Activated B cell treated with CpG ODN at 0.5 μM for 24 hours (primary cell): ENCODE data around the gene FOSL1. TPM values are rescaled to one million over a fixed set of nuclear protein-coding genes. Genes with fewer than 3 reads are reported as not detected.
A peak's percentile ranks its signal among the peaks of the same experiment; 100 is the strongest.

ENCODE experiments used
- ATAC-seq: fragments of 200-7000 bp; cut with Tn5 transposase; one replicate; pipeline ENCODE4 v1.10.0; 2021; ENCODE audit warnings: low read depth, mild to moderate bottlenecking, moderate library complexity
- CTCF ChIA-PET: fragments of 350-600 bp; sonication (Branson Sonifier 250); formaldehyde crosslinking; loops from one replicate; lab custom pipeline; 2021; ENCODE audit warnings: antibody characterized with exemption; lab: Charles Lee
- POLR2A ChIA-PET: fragments of 350-600 bp; sonication (Branson Sonifier 250); formaldehyde crosslinking; loops from one replicate; lab custom pipeline; 2021; ENCODE audit warnings: antibody characterized with exemption; lab: Charles Lee
- DNase-seq: peaks from one replicate; pipeline ENCODE4 v3.0.0; 2022
- H3K27ac Mint-ChIP-seq: one replicate; pipeline ENCODE4 v1.8.0; 2020; ENCODE audit warnings: mixed read lengths
- H3K27me3 Mint-ChIP-seq: one replicate; pipeline ENCODE4 v1.8.0; 2021; ENCODE audit warnings: mixed read lengths
- H3K36me3 Mint-ChIP-seq: one replicate; pipeline ENCODE4 v1.8.0; 2021; ENCODE audit warnings: low read depth, mixed read lengths
- H3K4me1 Mint-ChIP-seq: one replicate; pipeline ENCODE4 v1.8.0; 2021; ENCODE audit warnings: mixed read lengths
- H3K4me3 Mint-ChIP-seq: one replicate; pipeline ENCODE4 v1.8.0; 2020; ENCODE audit warnings: mild to moderate bottlenecking, mixed read lengths
- H3K9me3 Mint-ChIP-seq: one replicate; pipeline ENCODE4 v1.8.0; 2020; ENCODE audit warnings: mixed read lengths
- CTCF ChIP-seq: fragments of 200-600 bp; IDR thresholded peaks from one replicate; pipeline ENCODE4 v1.8.0; 2022; ENCODE audit warnings: antibody characterized with exemption, mild to moderate bottlenecking
- intact Hi-C: fragments of 100-400 bp; cut with micrococcal nuclease; formaldehyde crosslinking; loops from one replicate; pipeline ENCODE4 v1.15.1; 2024
- total RNA-seq: library from RNA; stranded (reverse); gene quantifications from 2 replicates; pipeline ENCODE4 v1.2.3, GENCODE V29; 2022

FOSL1 gene
- total RNA-seq, 1 donor from 2014 or later = 1.4 TPM

DNA sequence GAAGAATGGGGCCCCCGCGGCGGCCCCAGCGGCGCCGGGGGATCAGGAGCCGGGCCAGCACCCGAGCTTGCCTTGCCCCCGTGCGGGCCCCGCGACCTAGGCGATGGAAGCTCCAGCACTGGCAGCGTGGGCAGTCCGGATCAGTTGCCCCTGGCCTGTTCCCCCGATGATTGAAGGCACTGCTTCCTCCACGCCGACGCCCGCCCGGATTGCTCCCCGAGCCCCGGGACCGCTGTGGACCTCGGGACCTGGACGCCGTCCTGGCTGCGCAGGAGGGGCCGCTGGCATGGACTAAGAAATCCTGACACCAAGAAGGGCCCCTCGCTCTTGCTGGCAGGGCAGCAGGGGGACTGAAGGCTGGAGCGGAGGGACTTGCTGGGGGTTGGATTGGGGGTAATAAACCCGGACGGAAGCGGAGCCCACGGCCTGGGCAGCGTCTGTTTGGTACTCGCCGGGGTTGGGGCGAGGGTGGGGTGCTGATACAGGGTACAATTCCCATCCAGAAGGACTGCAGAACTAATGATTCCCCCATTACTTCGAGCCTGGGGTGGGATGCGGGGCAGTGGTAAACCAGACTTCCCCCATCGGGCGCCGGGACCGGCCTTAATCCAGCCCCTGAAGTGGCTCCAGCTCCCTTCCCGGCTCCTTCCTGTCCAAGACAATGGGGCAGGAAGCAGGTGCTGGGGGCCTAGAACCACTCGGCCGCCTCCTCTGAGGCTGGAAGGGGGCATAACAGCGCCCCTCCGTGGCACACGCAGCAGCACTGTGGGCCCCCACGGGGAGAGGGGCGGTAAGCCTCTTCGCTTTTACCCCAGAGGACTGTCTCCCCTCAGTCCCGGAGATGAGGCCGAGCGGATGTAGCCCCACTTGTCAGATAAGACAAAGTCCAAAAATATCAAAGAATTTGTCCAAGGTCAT is 8.7 kb downstream of the FOSL1 start:
- intact Hi-C loops = loop anchor here (2.0 kb wide), 1 partner anchor 179 kb away; the partner anchor contains the start of gene KAT5
- Mint-ChIP-seq H3K4me1 (peaks cover 71% of the 10 kb centered on the region), H3K27ac (peak overlapping the region; percentile 86), H3K4me3 (peak overlapping the region; percentile 79), H3K36me3 (peaks cover 10% of the 10 kb centered on the region), H3K9me3 (no peaks in the 10 kb centered on the region), H3K27me3 (no peaks in the 10 kb centered on the region)
- POLR2A ChIA-PET = interaction anchor here (0.6 to 11.8 kb wide), 37 partner anchors 7 to 756 kb away, joined by 3 to 340 read pairs (median 7); partner anchors contain the start of genes BANF1, C11orf68, CFL1 and CST6
- TF ChIP-seq CTCF = no peak
- no peak for ATAC-seq
- no peak for DNase-seq
- CTCF ChIA-PET = interaction anchor here (0.5 to 4.2 kb wide), 19 partner anchors 9 to 225 kb away, joined by 3 to 63 read pairs (median 3); partner anchors contain the start of genes C11orf68, CFL1, FOSL1 and KAT5

DNA sequence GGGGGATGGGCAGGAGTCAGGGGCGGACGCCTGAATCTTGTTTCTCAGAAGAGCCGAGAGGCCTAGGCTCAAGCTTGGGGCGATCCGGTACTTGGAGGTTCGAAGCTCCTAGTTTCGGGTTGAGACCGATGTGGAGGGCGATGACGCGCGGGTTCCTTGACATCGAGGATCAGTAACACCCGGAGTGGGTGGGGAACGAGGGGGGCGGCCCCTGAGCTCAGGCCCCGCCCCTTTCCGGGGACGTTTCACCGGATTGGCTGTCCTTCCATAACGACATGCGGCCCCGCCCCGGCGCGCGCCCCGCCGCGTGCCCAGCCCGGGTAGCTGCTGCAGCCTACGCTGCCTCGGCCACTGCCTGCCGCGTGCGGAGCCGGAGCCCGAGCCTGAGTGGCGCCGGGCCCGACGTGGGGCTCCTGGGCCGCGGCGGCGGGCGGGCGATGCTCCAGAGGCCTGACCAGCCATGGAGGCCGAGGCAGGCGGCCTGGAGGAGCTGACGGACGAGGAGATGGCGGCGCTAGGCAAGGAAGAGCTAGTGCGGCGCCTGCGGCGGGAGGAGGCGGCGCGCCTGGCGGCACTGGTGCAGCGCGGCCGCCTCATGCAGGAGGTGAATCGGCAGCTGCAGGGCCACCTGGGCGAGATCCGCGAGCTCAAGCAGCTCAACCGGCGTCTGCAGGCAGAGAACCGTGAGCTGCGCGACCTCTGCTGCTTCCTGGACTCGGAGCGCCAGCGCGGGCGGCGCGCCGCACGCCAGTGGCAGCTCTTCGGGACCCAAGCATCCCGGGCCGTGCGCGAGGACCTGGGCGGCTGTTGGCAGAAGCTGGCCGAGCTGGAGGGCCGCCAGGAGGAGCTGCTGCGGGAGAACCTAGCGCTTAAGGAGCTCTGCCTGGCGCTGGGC is 9.6 kb downstream of the FOSL1 start, which contains the start of gene CCDC85B:
TSS of gene CCDC85B (plus strand) at position 350 of the 895 bp plus-strand sequence. CDS start at position 461, 111 bp downstream.
- DNase-seq (peak; percentile 99), ATAC-seq (peak; percentile 66)
- Mint-ChIP-seq H3K4me1 (peaks cover 69% of the 10 kb centered on the region), H3K4me3 (peak within 1 kb of the TSS; percentile 98), H3K27me3 (no peaks in the 10 kb centered on the region), H3K36me3 (peaks cover 17% of the 10 kb centered on the region), H3K27ac (peak within 1 kb of the TSS; percentile 95), H3K9me3 (no peaks in the 10 kb centered on the region)
- ChIA-PET POLR2A (interaction anchor here (0.6 to 11.8 kb wide), 40 partner anchors 8 to 1017 kb away, joined by 3 to 340 read pairs (median 6); partner anchors contain the start of genes BANF1, C11orf68, CFL1 and CST6), CTCF (interaction anchor here (0.5 to 4.2 kb wide), 26 partner anchors 8 to 227 kb away, joined by 3 to 63 read pairs (median 4); partner anchors contain the start of genes AP5B1, C11orf68, CFL1 and FOSL1)
- no peak for TF ChIP-seq CTCF
- intact Hi-C loops = loop anchor here (1.0 to 2.0 kb wide), 3 partner anchors 10 to 178 kb away; partner anchors contain the start of genes C11orf68, DRAP1, FOSL1 and KAT5

- Mint-ChIP-seq H3K9me3 (no peaks in the 10 kb centered on the region), H3K36me3 (peaks cover 38% of the 10 kb centered on the region), H3K4me1 (peaks cover 70% of the 10 kb centered on the region), H3K27ac (peak within 1 kb of the TSS; percentile 95), H3K4me3 (peak within 1 kb of the TSS; percentile 98), H3K27me3 (no peaks in the 10 kb centered on the region)
- intact Hi-C loops = loop anchor here (1.0 to 10.0 kb wide), 7 partner anchors 15 to 381 kb away; partner anchors contain the start of genes AP5B1, EFEMP2, MUS81 and RAB1B
- ChIA-PET POLR2A (interaction anchor here (0.6 to 11.8 kb wide), 46 partner anchors 8 to 1572 kb away, joined by 3 to 340 read pairs (median 5); partner anchors contain the start of genes BANF1, C11orf68, CFL1 and DRAP1), CTCF (interaction anchor here (0.7 to 4.2 kb wide), 19 partner anchors 8 to 176 kb away, joined by 3 to 63 read pairs (median 3); partner anchors contain the start of genes BANF1, C11orf68, CFL1 and FOSL1)
- ATAC-seq = peak; percentile 63
- peak; percentile 23 for TF ChIP-seq CTCF
- peak; percentile 91 for DNase-seq
Observed at GRCh38 chr11:65888163-65888814, 11.9 kb downstream of the FOSL1 start, which contains the start of gene FIBP. TSS of gene FIBP (minus strand) at chr11:65888471. CDS start at chr11:65888418, 53 bp downstream.

DNA sequence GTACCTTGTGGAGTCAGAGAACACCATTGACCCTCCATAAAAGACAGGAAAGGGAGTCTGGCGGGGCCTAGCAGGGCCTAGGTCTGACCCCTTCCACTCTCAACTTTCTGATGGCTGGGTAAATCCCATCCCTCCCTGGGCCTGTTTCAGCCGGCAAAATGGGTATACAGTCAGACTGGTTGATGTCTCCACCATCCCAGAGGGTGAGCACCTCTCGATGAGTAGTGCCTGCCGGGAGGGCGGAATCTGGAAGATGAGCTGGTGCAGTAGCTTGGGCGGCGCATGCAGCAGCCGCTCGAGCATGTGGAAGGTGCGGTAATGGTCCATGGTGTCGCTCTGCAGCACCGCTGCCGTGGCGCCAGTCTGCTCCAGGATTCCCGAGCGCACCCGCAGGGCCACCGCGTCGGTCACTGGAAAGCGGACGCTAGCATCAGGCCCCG is 12.4 kb downstream of the FOSL1 start:
- peaks cover 65% of the 10 kb centered on the region for H3K4me1 Mint-ChIP-seq
- H3K27ac Mint-ChIP-seq = peak overlapping the region; percentile 95
- no peak for TF ChIP-seq CTCF
- peaks cover 42% of the 10 kb centered on the region for H3K36me3 Mint-ChIP-seq
- H3K27me3 Mint-ChIP-seq = no peaks in the 10 kb centered on the region
- DNase-seq (no peak), ATAC-seq (no peak)
- H3K4me3 Mint-ChIP-seq = peak overlapping the region; percentile 98
- no peaks in the 10 kb centered on the region for H3K9me3 Mint-ChIP-seq
- ChIA-PET CTCF (interaction anchor here (0.7 to 4.2 kb wide), 17 partner anchors 9 to 176 kb away, joined by 3 to 63 read pairs (median 3); partner anchors contain the start of genes C11orf68, CFL1, FOSL1 and KAT5), POLR2A (interaction anchor here (0.6 to 11.8 kb wide), 41 partner anchors 9 to 1571 kb away, joined by 3 to 340 read pairs (median 6); partner anchors contain the start of genes BANF1, C11orf68, CFL1 and DRAP1)
- intact Hi-C loops = loop anchor here (1.0 to 10.0 kb wide), 7 partner anchors 15 to 381 kb away; partner anchors contain the start of genes AP5B1, EFEMP2, MUS81 and RAB1B
